Trophoblast cell (in vitro differentiated cells and primary cell): ENCODE results near the gene PLCB3.

Source experiments
- DNase-seq, 2 donors: peaks; one replicate each; pipeline ENCODE4 v3.0.0-alpha.2; 2016
- H2AFZ ChIP-seq: 2 replicates; pipeline ENCODE4 v1.6.1; 2013; ENCODE audit warnings: low read length, moderate library complexity, mild to moderate bottlenecking; ENCODE audit not compliant: insufficient read depth, poor library complexity
- H2AK5ac ChIP-seq: 2 replicates; pipeline ENCODE4 v1.6.1; 2013; ENCODE audit warnings: mild to moderate bottlenecking, low read length
- H2BK120ac ChIP-seq: 2 replicates; pipeline ENCODE4 v1.6.1; 2013; ENCODE audit warnings: low read length, mild to moderate bottlenecking, moderate library complexity; ENCODE audit not compliant: insufficient read depth, poor library complexity
- H2BK12ac ChIP-seq: 2 replicates; pipeline ENCODE4 v1.6.1; 2013; ENCODE audit warnings: mild to moderate bottlenecking, low read length, moderate library complexity
- H2BK5ac ChIP-seq: 2 replicates; pipeline ENCODE4 v1.6.1; 2013; ENCODE audit warnings: low read length, low read depth, moderate library complexity, mild to moderate bottlenecking; ENCODE audit not compliant: poor library complexity
- H3K14ac ChIP-seq: 2 replicates; pipeline ENCODE4 v1.6.1; 2013; ENCODE audit warnings: mild to moderate bottlenecking, low read length
- H3K18ac ChIP-seq: 2 replicates; pipeline ENCODE4 v1.6.1; 2013; ENCODE audit warnings: mild to moderate bottlenecking, low read length
- H3K23ac ChIP-seq: 2 replicates; pipeline ENCODE4 v1.6.1; 2013; ENCODE audit warnings: low read length
- H3K27ac ChIP-seq: 2 replicates; pipeline ENCODE4 v1.5.1; 2013; ENCODE audit warnings: low read depth, mild to moderate bottlenecking, inconsistent platforms, low read length, moderate library complexity
- H3K27me3 ChIP-seq: 2 replicates; pipeline ENCODE4 v1.6.1; 2013; ENCODE audit warnings: inconsistent platforms, mild to moderate bottlenecking, low read length, moderate library complexity; ENCODE audit not compliant: insufficient read depth
- H3K36me3 ChIP-seq, 2 experiments: 1 replicate in 1 of 2; 2 replicates in 1 of 2; pipeline ENCODE4 v1.6.1; 2013; ENCODE audit warnings: low read length in 2 of 2, mild to moderate bottlenecking in 2 of 2, moderate library complexity in 1 of 2; ENCODE audit not compliant: insufficient read depth in 2 of 2, control insufficient read depth in 1 of 2
- H3K4ac ChIP-seq: 2 replicates; pipeline ENCODE4 v1.6.1; 2013; ENCODE audit warnings: low read depth, mild to moderate bottlenecking, low read length, moderate library complexity
- H3K4me1 ChIP-seq, 2 experiments: 1 replicate in 1 of 2; 2 replicates in 1 of 2; pipeline ENCODE4 v1.6.1; 2013; ENCODE audit warnings: low read length in 2 of 2, mild to moderate bottlenecking in 2 of 2, moderate library complexity in 1 of 2; ENCODE audit not compliant: insufficient read depth in 2 of 2, control insufficient read depth in 1 of 2
- H3K4me2 ChIP-seq: 2 replicates; pipeline ENCODE4 v1.6.1; 2013; ENCODE audit warnings: inconsistent platforms, mild to moderate bottlenecking, low read length, moderate library complexity
- H3K4me3 ChIP-seq: 2 replicates; pipeline ENCODE4 v1.5.1; 2013; ENCODE audit warnings: mild to moderate bottlenecking, low read depth, low read length, inconsistent platforms
- H3K79me1 ChIP-seq: one replicate; pipeline ENCODE4 v1.6.1; 2013; ENCODE audit warnings: low read length
- H3K79me2 ChIP-seq: 2 replicates; pipeline ENCODE4 v1.6.1; 2013; ENCODE audit warnings: low read length, mild to moderate bottlenecking; ENCODE audit not compliant: control insufficient read depth, insufficient read depth, poor library complexity
- H3K9ac ChIP-seq: 2 replicates; pipeline ENCODE4 v1.6.1; 2013; ENCODE audit warnings: mild to moderate bottlenecking, low read length
- H3K9me3 ChIP-seq: 2 replicates; pipeline ENCODE4 v1.6.1; 2013; ENCODE audit warnings: low read depth, mild to moderate bottlenecking, control low read depth, inconsistent platforms, low read length; ENCODE audit not compliant: insufficient read depth
- H4K12ac ChIP-seq: 2 replicates; pipeline ENCODE4 v1.6.1; 2013; ENCODE audit warnings: low read depth, mild to moderate bottlenecking, low read length, moderate library complexity
- H4K8ac ChIP-seq: 2 replicates; pipeline ENCODE4 v1.6.1; 2013; ENCODE audit warnings: low read depth, mild to moderate bottlenecking, low read length, moderate library complexity
- H4K91ac ChIP-seq: one replicate; pipeline ENCODE4 v1.6.1; 2013; ENCODE audit warnings: low read depth, mild to moderate bottlenecking, low read length, moderate library complexity
- WGBS: extraction: QIAGEN DNeasy Blood & Tissue Kit; methylation state at CpG from one replicate; pipeline ENCODE4 v1.1.7; 2013; ENCODE audit warnings: missing lambda C conversion rate; ENCODE audit not compliant: insufficient read length, insufficient coverage; ENCODE audit errors: extremely low coverage; 5-methylcytosine and 5-hydroxymethylcytosine counted together

Gene PLCB3

DNA sequence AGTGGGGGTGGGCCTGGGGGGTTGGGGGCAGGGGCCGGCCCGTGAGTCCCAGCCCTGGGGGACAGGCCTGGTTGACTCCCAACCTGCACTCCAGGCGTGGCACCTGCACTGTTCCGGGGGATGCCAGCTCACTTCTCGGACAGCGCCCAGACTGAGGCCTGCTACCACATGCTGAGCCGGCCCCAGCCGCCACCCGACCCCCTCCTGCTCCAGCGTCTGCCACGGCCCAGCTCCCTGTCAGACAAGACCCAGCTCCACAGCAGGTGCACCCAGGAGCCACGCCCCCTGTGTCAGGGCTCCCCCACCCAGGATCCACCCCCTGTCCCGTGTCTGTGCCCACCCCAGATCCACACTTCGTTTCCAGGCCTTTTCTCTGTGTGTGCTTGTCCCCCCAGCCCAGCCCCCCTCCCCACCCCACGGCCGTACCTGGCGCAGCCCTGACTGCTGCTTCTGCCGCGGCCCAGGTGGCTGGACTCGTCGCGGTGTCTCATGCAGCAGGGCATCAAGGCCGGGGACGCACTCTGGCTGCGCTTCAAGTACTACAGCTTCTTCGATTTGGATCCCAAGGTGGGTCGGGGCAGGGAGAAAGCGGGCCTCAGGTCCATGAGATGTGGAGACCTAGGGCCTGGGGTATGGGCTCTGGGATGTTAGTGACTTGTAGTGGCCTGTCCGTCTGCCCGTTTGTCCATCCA is 40.0 kb upstream of the PLCB3 start:
- Histone ChIP-seq H3K4me2 (no peak overlapping the region), H4K91ac (no peak overlapping the region), H3K27ac (no peak overlapping the region), H4K8ac (no peak overlapping the region), H3K14ac (no peak overlapping the region), H3K4ac (no peak overlapping the region), H2BK12ac (no peak overlapping the region), H3K23ac (no peak overlapping the region), H4K12ac (no peak overlapping the region), H2AFZ (no peak overlapping the region), H3K9me3 (no peaks in the 10 kb centered on the region), H3K79me2 (no peaks in the 10 kb centered on the region), H3K18ac (no peak overlapping the region), H3K4me1 (peaks cover 0 to 7% of the 10 kb centered on the region in 2 experiments), H3K27me3 (no peaks in the 10 kb centered on the region), H2BK120ac (no peak overlapping the region), H3K79me1 (no peaks in the 10 kb centered on the region), H3K36me3 (peaks cover 27 to 31% of the 10 kb centered on the region in 2 experiments), H2BK5ac (no peak overlapping the region), H2AK5ac (no peak overlapping the region), H3K4me3 (no peak overlapping the region), H3K9ac (no peak overlapping the region)
- WGBS: no CpG with 5 or more reads among the region's 30 CpGs
- DNase-seq: no peak

DNA sequence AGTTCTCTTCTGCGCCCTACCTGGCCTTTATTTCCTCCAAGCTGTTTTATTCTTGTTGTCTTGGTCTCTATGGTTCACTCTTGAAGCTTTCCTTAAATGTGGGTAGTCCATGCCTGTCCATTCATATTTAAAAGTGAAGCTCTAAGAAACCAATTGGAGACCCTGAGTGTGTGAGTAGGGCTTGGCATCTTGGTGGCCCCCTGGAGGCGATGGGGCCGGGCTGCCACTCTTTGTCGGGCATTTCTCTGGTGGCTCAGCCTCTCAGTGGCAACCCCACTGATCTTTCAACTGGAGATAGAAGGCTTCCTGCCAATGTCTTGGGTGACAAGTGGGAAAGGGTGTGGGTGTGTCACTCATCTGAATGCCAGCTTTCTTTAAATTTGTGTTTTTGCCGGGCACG is 34.5 kb upstream of the PLCB3 start:
- Histone ChIP-seq H3K4me2 (no peak overlapping the region), H3K79me1 (no peaks in the 10 kb centered on the region), H2AK5ac (no peak overlapping the region), H4K8ac (no peak overlapping the region), H3K9ac (no peak overlapping the region), H2BK120ac (no peak overlapping the region), H2BK5ac (no peak overlapping the region), H3K79me2 (no peaks in the 10 kb centered on the region), H3K4me1 (no peaks in the 10 kb centered on the region), H3K4me3 (no peak overlapping the region), H3K14ac (no peak overlapping the region), H3K9me3 (no peaks in the 10 kb centered on the region), H3K18ac (no peak overlapping the region), H4K12ac (no peak overlapping the region), H2BK12ac (no peak overlapping the region), H3K4ac (no peak overlapping the region), H4K91ac (no peak overlapping the region), H3K36me3 (peaks cover 21 to 26% of the 10 kb centered on the region in 2 experiments), H2AFZ (no peak overlapping the region), H3K27ac (no peak overlapping the region), H3K23ac (no peak overlapping the region), H3K27me3 (no peaks in the 10 kb centered on the region)
- no peak for DNase-seq
- no CpG with 5 or more reads among the region's 6 CpGs for WGBS

DNA sequence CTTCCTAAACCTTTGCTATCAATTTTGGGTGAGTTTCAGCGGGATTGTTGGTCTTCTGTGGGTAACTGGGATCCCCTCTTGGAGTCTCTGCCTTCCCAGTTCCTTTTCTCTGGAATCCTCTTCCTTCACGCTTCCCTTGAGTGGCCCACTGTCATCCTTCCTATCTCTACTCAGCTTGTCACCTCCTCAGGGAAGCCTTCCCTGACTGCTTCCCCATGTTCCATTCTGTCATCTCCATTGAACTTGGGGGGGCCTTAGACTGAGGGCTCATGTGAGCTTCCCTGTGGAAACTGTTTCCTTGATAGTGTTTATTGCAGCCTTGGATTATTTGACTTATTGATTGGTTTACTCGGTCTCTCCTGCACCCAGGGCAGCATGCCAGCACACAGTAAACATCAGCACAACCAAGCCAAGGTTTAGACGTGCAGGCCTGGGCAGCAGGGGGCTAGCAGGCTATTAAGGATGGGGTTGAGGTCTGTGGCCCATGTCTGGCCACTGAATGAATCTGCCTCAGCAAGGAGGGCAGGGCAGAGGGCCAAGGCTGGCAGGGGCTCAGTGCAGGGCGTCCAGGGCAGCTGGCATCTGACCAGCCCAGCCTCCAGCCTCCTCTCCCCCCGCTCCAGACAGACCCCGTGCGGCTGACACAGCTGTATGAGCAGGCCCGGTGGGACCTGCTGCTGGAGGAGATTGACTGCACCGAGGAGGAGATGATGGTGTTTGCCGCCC is 32.5 kb upstream of the PLCB3 start:
- Histone ChIP-seq H3K4ac (no peak overlapping the region), H4K8ac (no peak overlapping the region), H2AFZ (no peak overlapping the region), H3K79me2 (no peaks in the 10 kb centered on the region), H3K79me1 (no peaks in the 10 kb centered on the region), H3K4me1 (no peaks in the 10 kb centered on the region), H2BK120ac (no peak overlapping the region), H4K91ac (no peak overlapping the region), H2AK5ac (no peak overlapping the region), H3K27me3 (no peaks in the 10 kb centered on the region), H3K27ac (no peak overlapping the region), H3K36me3 (peaks cover 26 to 30% of the 10 kb centered on the region in 2 experiments), H3K4me2 (no peak overlapping the region), H3K9me3 (no peaks in the 10 kb centered on the region), H3K4me3 (no peak overlapping the region), H3K14ac (no peak overlapping the region), H4K12ac (no peak overlapping the region), H2BK12ac (no peak overlapping the region), H3K18ac (no peak overlapping the region), H3K23ac (no peak overlapping the region), H3K9ac (no peak overlapping the region), H2BK5ac (no peak overlapping the region)
- no peak for DNase-seq
- no CpG with 5 or more reads among the region's 11 CpGs for WGBS

DNA sequence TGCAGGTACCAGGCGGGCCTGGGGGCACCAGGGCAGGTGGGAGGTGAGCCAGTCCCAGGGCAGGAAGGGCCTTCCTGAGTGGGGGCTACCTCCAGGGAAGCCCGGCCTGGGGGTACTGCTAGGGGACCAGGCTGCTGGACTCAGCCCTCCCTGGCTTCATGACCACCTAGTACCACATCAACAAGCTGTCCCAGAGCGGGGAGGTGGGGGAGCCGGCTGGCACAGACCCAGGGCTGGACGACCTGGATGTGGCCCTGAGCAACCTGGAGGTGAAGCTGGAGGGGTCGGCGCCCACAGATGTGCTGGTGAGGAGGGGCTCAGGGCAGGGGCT is 32.0 kb upstream of the PLCB3 start:
- Histone ChIP-seq H3K23ac (no peak overlapping the region), H2AFZ (no peak overlapping the region), H3K4me2 (no peak overlapping the region), H3K27me3 (no peaks in the 10 kb centered on the region), H2AK5ac (no peak overlapping the region), H3K14ac (no peak overlapping the region), H3K4me1 (peaks cover 2 to 3% of the 10 kb centered on the region in 2 experiments), H3K36me3 (peaks cover 30 to 35% of the 10 kb centered on the region in 2 experiments), H2BK120ac (no peak overlapping the region), H3K9me3 (peaks cover 3% of the 10 kb centered on the region), H4K8ac (no peak overlapping the region), H3K4ac (no peak overlapping the region), H3K18ac (no peak overlapping the region), H2BK5ac (no peak overlapping the region), H4K91ac (no peak overlapping the region), H3K9ac (no peak overlapping the region), H4K12ac (no peak overlapping the region), H2BK12ac (no peak overlapping the region), H3K27ac (no peak overlapping the region), H3K79me2 (no peaks in the 10 kb centered on the region), H3K79me1 (no peaks in the 10 kb centered on the region), H3K4me3 (no peak overlapping the region)
- no CpG with 5 or more reads among the region's 7 CpGs for WGBS
- DNase-seq: no peak
